Parathyroid adenoma (tissue), 2 donors: ENCODE results near the gene ACADS.

Experiments used
- H2AFZ ChIP-seq: fragments of 300-600 bp; sonication (generic); one replicate; pipeline ENCODE4 v1.7.0; 2017; ENCODE audit warnings: antibody characterized with exemption, mild to moderate bottlenecking
- H3K27ac ChIP-seq: fragments of 300-600 bp; sonication (generic); one replicate; pipeline ENCODE4 v1.7.0; 2017
- H3K27me3 ChIP-seq: fragments of 300-600 bp; sonication (generic); one replicate; pipeline ENCODE4 v1.7.0; 2017; ENCODE audit warnings: low read length; ENCODE audit not compliant: control insufficient read depth, insufficient read depth
- H3K36me3 ChIP-seq: fragments of 300-600 bp; sonication (generic); one replicate; pipeline ENCODE4 v1.7.0; 2017; ENCODE audit warnings: low read length; ENCODE audit not compliant: control insufficient read depth, insufficient read depth
- H3K4me1 ChIP-seq: fragments of 300-600 bp; sonication (generic); one replicate; pipeline ENCODE4 v1.7.0; 2017; ENCODE audit warnings: control low read depth
- H3K4me2 ChIP-seq: fragments of 300-600 bp; sonication (generic); one replicate; pipeline ENCODE4 v1.7.0; 2017; ENCODE audit warnings: low read length
- H3K4me3 ChIP-seq: fragments of 300-600 bp; sonication (generic); one replicate; pipeline ENCODE4 v1.7.0; 2017; ENCODE audit warnings: low read depth, low read length
- H3K79me2 ChIP-seq: fragments of 300-600 bp; sonication (generic); one replicate; pipeline ENCODE4 v1.7.0; 2017; ENCODE audit warnings: control low read depth
- H3K9ac ChIP-seq: fragments of 300-600 bp; sonication (generic); one replicate; pipeline ENCODE4 v1.7.0; 2017; ENCODE audit warnings: mild to moderate bottlenecking
- H3K9me3 ChIP-seq: fragments of 300-600 bp; sonication (generic); one replicate; pipeline ENCODE4 v1.7.0; 2017; ENCODE audit warnings: low read length; ENCODE audit not compliant: control insufficient read depth
- TF ChIP-seq, protein P1 (sequence below): fragments of 300-600 bp; sonication (generic); IDR thresholded peaks from one replicate; pipeline ENCODE4 v1.7.0; 2017; ENCODE audit warnings: antibody characterized with exemption, mild to moderate bottlenecking
- donor health status: primary hyperparathyroidism.

ACADS gene

DNA sequence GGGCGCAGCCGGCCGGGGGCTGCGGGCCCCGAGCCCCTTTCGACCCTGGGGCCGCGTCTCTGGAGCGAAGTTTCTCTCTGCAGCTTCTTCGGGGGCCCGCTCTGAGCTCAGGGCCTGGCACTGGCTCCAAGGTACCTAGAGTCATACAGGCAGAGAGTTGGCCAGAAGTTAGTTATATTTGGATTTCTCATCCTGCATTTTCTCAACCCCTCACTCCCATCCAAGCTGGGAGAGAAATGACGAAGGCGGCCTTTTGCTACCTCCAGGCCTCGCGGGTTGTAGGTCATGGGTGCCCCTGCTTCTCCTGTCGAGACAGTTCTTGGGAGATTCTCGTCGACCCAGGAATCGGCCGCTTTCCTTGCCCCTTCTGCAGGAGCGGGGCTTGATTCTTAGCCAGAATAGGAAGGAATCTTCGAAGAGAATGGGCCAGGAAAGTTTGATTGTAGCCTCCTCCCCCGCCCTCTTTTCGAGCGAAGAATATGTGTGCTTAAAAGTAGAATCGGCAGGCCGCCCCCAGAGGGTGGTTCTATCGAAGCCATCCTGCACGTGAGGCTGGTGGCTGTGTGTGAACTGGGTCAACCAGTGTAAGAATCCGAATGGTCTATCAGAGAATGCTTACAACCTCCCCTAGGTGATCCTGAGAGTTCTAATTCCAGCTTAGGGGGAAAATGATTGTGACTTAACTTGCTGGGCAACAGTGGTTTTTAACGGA lies 37.9 kb upstream of the ACADS start:
- H3K4me3 ChIP-seq, result peak overlapping the region; percentile 84
- no peak overlapping the region for H3K9ac ChIP-seq
- H3K4me1 ChIP-seq, result peaks cover 35% of the 10 kb centered on the region
- H3K9me3 ChIP-seq, result no peaks in the 10 kb centered on the region
- H2AFZ ChIP-seq, result peak overlapping the region; percentile 57
- TF ChIP-seq, protein P1, sequence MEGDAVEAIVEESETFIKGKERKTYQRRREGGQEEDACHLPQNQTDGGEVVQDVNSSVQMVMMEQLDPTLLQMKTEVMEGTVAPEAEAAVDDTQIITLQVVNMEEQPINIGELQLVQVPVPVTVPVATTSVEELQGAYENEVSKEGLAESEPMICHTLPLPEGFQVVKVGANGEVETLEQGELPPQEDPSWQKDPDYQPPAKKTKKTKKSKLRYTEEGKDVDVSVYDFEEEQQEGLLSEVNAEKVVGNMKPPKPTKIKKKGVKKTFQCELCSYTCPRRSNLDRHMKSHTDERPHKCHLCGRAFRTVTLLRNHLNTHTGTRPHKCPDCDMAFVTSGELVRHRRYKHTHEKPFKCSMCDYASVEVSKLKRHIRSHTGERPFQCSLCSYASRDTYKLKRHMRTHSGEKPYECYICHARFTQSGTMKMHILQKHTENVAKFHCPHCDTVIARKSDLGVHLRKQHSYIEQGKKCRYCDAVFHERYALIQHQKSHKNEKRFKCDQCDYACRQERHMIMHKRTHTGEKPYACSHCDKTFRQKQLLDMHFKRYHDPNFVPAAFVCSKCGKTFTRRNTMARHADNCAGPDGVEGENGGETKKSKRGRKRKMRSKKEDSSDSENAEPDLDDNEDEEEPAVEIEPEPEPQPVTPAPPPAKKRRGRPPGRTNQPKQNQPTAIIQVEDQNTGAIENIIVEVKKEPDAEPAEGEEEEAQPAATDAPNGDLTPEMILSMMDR, result no peak
- H3K27me3 ChIP-seq, result no peaks in the 10 kb centered on the region
- peak overlapping the region; percentile 94 for H3K27ac ChIP-seq
- H3K79me2 ChIP-seq, result peaks cover 26% of the 10 kb centered on the region
- no peaks in the 10 kb centered on the region for H3K36me3 ChIP-seq
- peak overlapping the region; percentile 88 for H3K4me2 ChIP-seq

DNA sequence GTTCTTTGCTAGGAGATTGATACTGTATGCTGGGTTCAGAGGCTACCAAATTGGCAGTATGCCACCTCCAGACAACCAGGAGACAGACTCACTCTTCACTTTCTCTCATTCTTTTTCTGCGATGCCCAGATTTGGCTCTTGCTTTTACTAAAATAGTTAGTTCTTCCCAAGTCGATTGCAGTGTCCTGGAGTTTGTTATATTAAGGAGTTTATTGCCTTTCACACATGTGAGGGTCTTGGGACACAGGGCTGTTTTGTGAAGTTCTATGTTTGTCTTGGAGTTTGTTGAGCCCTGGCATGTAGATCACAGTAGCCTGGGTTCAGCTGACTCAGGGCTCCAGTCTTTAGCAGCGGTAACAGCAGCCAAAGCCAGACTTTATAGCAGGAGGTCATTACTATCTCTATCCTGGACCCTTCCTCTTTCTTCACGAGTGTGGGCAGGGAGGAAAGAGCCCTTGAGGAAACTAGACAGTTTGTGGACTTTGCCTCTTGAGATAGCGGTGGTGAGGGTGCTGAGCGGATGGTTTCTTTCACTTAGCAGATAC lies 37.0 kb upstream of the ACADS start:
- Histone ChIP-seq H2AFZ (no peak overlapping the region), H3K27ac (peak overlapping the region; percentile 94), H3K4me1 (peaks cover 41% of the 10 kb centered on the region), H3K36me3 (no peaks in the 10 kb centered on the region), H3K4me2 (peak overlapping the region; percentile 88), H3K9ac (no peak overlapping the region), H3K27me3 (no peaks in the 10 kb centered on the region), H3K79me2 (peaks cover 29% of the 10 kb centered on the region), H3K4me3 (peak overlapping the region; percentile 84), H3K9me3 (no peaks in the 10 kb centered on the region)
- TF ChIP-seq, protein P1, result no peak

DNA sequence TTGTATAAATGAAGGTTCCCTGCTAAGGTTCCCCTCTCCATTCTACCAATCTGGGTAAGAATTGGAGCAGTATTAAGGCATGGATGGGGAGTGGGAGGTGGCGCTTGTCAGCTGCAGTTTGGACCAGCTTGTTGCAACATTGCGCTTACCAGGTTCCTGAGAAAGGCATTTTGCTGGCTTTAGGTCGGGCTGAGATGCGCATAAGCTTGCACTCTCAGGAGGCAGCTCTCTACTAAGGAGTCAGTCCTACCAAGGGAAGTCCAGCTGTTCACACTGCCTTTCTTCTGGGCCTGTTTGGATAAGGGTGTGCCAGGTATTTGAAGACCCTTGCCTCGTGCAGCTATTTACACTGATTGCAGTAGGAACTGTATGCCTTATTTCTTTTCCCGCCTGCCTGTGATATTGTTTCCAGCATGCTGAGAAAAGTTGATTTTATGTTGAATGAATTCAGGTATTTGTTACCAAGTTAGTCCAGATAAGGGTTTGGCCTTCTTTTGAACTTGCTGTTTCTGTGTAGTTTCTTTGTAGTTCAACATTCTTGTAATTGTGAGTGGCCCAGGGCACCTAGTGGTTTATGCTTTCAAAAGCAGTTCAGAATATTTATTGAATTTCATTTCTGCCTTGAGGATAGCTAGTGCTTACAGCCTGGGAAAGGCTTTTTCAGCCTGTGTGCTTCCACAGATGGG lies 36.1 kb upstream of the ACADS start:
- H3K79me2 ChIP-seq, result peaks cover 37% of the 10 kb centered on the region
- no peaks in the 10 kb centered on the region for H3K36me3 ChIP-seq
- H3K9ac ChIP-seq, result no peak overlapping the region
- H3K4me3 ChIP-seq, result peak overlapping the region; percentile 84
- H3K9me3 ChIP-seq, result no peaks in the 10 kb centered on the region
- TF ChIP-seq, protein P1, result no peak
- no peak overlapping the region for H2AFZ ChIP-seq
- peak overlapping the region; percentile 94 for H3K27ac ChIP-seq
- no peaks in the 10 kb centered on the region for H3K27me3 ChIP-seq
- peak overlapping the region; percentile 88 for H3K4me2 ChIP-seq
- peaks cover 41% of the 10 kb centered on the region for H3K4me1 ChIP-seq

GRCh38 chr12:120690083-120690450 lies 35.6 kb upstream of the ACADS start:
- H3K36me3 ChIP-seq, result no peaks in the 10 kb centered on the region
- no peak overlapping the region for H3K9ac ChIP-seq
- no peaks in the 10 kb centered on the region for H3K9me3 ChIP-seq
- no peak overlapping the region for H3K27ac ChIP-seq
- H3K4me2 ChIP-seq, result no peak overlapping the region
- no peak overlapping the region for H3K4me3 ChIP-seq
- H2AFZ ChIP-seq, result no peak overlapping the region
- no peaks in the 10 kb centered on the region for H3K27me3 ChIP-seq
- H3K4me1 ChIP-seq, result peaks cover 41% of the 10 kb centered on the region
- TF ChIP-seq, protein P1, result no peak
- H3K79me2 ChIP-seq, result peaks cover 42% of the 10 kb centered on the region
